Astrocyte of the hippocampus (primary cell): ENCODE results near the gene TBX15.

Source experiments
- DNase-seq: peaks from one replicate; pipeline ENCODE4 v3.0.0; 2011; ENCODE audit warnings: low read depth, low spot score

TBX15 gene

GRCh38 chr1:118896416-118896815 lies 91.7 kb downstream of the TBX15 start:
- DNase-seq, result no peak

GRCh38 chr1:118894836-118895235 lies 93.3 kb downstream of the TBX15 start:
- DNase-seq, result no peak

- no peak for DNase-seq
Observed at GRCh38 chr1:118890851-118891384, 97.2 kb downstream of the TBX15 start.

GRCh38 chr1:118884946-118885345 lies 103.2 kb downstream of the TBX15 start:
- no peak for DNase-seq

GRCh38 chr1:118881751-118882150 lies 106.4 kb downstream of the TBX15 start:
- no peak for DNase-seq

- no peak for DNase-seq
Observed at GRCh38 chr1:118878661-118879060, 109.5 kb downstream of the TBX15 start.

GRCh38 chr1:118877668-118878396 lies 110.3 kb downstream of the TBX15 start:
- no peak for DNase-seq

GRCh38 chr1:118871582-118872171 lies 116.5 kb downstream of the TBX15 start:
- DNase-seq, result no peak

- DNase-seq, result no peak
Observed at GRCh38 chr1:118868387-118868786, 119.8 kb downstream of the TBX15 start.

GRCh38 chr1:118866330-118866729 lies 121.8 kb downstream of the TBX15 start:
- no peak for DNase-seq

GRCh38 chr1:118863688-118864087 lies 124.5 kb downstream of the TBX15 start:
- no peak for DNase-seq

GRCh38 chr1:118862755-118863154 lies 125.4 kb downstream of the TBX15 start:
- DNase-seq, result peak; percentile 13

GRCh38 chr1:118861216-118861615 lies 126.9 kb downstream of the TBX15 start:
- no peak for DNase-seq

- no peak for DNase-seq
Observed at GRCh38 chr1:118859999-118860398, 128.1 kb downstream of the TBX15 start.

- no peak for DNase-seq
Observed at GRCh38 chr1:118846443-118846842, 141.7 kb downstream of the TBX15 start.

- DNase-seq, result no peak
Observed at GRCh38 chr1:118842452-118843201, 145.5 kb downstream of the TBX15 start.

- no peak for DNase-seq
Observed at GRCh38 chr1:118841521-118841920, 146.6 kb downstream of the TBX15 start.
